NCI-H774 (cell line): Measurements from ENCODE around the gene SH2D4B.

ENCODE experiments used
- DNase-seq: peaks from one replicate; lab custom pipeline; 2025; lab: John Stamatoyannopoulos, UW

SH2D4B gene

GRCh38 chr10:80646366-80646765 lies 108.7 kb downstream of the SH2D4B start:
- no peak for DNase-seq

- no peak for DNase-seq
Observed at GRCh38 chr10:80647173-80647833, 109.6 kb downstream of the SH2D4B start.

- no peak for DNase-seq
Observed at GRCh38 chr10:80648106-80648505, 110.4 kb downstream of the SH2D4B start.

GRCh38 chr10:80649183-80649582 lies 111.5 kb downstream of the SH2D4B start:
- DNase-seq, result no peak

GRCh38 chr10:80655898-80656297 lies 118.2 kb downstream of the SH2D4B start:
- no peak for DNase-seq

GRCh38 chr10:80658068-80658467 lies 120.4 kb downstream of the SH2D4B start:
- no peak for DNase-seq

GRCh38 chr10:80659289-80659688 lies 121.6 kb downstream of the SH2D4B start:
- DNase-seq, result no peak

GRCh38 chr10:80660266-80660665 lies 122.6 kb downstream of the SH2D4B start:
- DNase-seq, result no peak

GRCh38 chr10:80660736-80661135 lies 123.0 kb downstream of the SH2D4B start:
- DNase-seq, result no peak

- DNase-seq, result no peak
Observed at GRCh38 chr10:80661526-80661925, 123.8 kb downstream of the SH2D4B start.

GRCh38 chr10:80662429-80663261 lies 124.9 kb downstream of the SH2D4B start:
- peak; percentile 41 for DNase-seq

- peak; percentile 32 for DNase-seq
Observed at GRCh38 chr10:80664071-80664680, 126.5 kb downstream of the SH2D4B start.

GRCh38 chr10:80669485-80669884 lies 131.8 kb downstream of the SH2D4B start:
- DNase-seq, result no peak

- no peak for DNase-seq
Observed at GRCh38 chr10:80670774-80671173, 133.1 kb downstream of the SH2D4B start.

- DNase-seq, result no peak
Observed at GRCh38 chr10:80671847-80672246, 134.1 kb downstream of the SH2D4B start.

- DNase-seq, result no peak
Observed at GRCh38 chr10:80672613-80673012, 134.9 kb downstream of the SH2D4B start.

GRCh38 chr10:80674809-80675208 lies 137.1 kb downstream of the SH2D4B start:
- no peak for DNase-seq

GRCh38 chr10:80681142-80681541 lies 143.4 kb downstream of the SH2D4B start:
- no peak for DNase-seq

GRCh38 chr10:80684259-80684658 lies 146.6 kb downstream of the SH2D4B start:
- no peak for DNase-seq

- no peak for DNase-seq
Observed at GRCh38 chr10:80685355-80685754, 147.7 kb downstream of the SH2D4B start.

- no peak for DNase-seq
Observed at GRCh38 chr10:80686734-80687475, 149.2 kb downstream of the SH2D4B start.

GRCh38 chr10:80687476-80687789 lies 149.7 kb downstream of the SH2D4B start:
- no peak for DNase-seq

GRCh38 chr10:80690434-80690833 lies 152.7 kb downstream of the SH2D4B start:
- no peak for DNase-seq
